PC-3 (cell line): ENCODE results near the gene COA5.

Experiments
- CTCF ChIP-seq: fragments of 300-600 bp; sonication (generic); conservative IDR thresholded peaks from 2 replicates; pipeline ENCODE4 v1.5.1; 2017; ENCODE audit warnings: antibody characterized with exemption, low read depth, mild to moderate bottlenecking, low read length
- EZH2 ChIP-seq: fragments of 300-600 bp; sonication (generic); IDR thresholded peaks from one replicate; pipeline ENCODE4 v1.6.1; 2017; ENCODE audit warnings: antibody characterized with exemption, mild to moderate bottlenecking, low read length; ENCODE audit not compliant: unreplicated experiment
- EZH2phosphoT487 ChIP-seq: fragments of 300-600 bp; sonication (generic); IDR thresholded peaks from 2 replicates; pipeline ENCODE4 v1.6.1; 2018; ENCODE audit warnings: mild to moderate bottlenecking, antibody characterized with exemption, low read length, borderline replicate concordance

GRCh38 chr2:98607741-98608115, 584 bp downstream of the COA5 start:
- TF ChIP-seq CTCF (no peak), EZH2phosphoT487 (no peak), EZH2 (no peak)
